ENCODE results near the gene TPBGL.

- TF ChIP-seq TCF12 (IDR thresholded peaks at IDR 0.05; ENCODE audit: low read depth) (no peak), NFIC (IDR thresholded peaks at IDR 0.05) (no peak), RAD21 (IDR thresholded peaks at IDR 0.05; ENCODE audit: low read depth) (no peak), TAF1 (IDR thresholded peaks at IDR 0.05; ENCODE audit: low read depth) (no peak), CREB1 (IDR thresholded peaks at IDR 0.05; ENCODE audit: low read depth) (no peak), YY1 (IDR thresholded peaks at IDR 0.05; ENCODE audit: low read depth) (no peak), FOXM1 (IDR thresholded peaks at IDR 0.05; ENCODE audit: borderline replicate concordance, low read depth) (no peak), EP300 (IDR thresholded peaks at IDR 0.05; ENCODE audit: borderline replicate concordance) (no peak)
These were observed 25.4 kb downstream of the TPBGL start for GRCh38 chr11:75265851-75266531.

Measured in Ishikawa (cell line).